PC-3 (cell line): ENCODE results near the gene GH1. TPM values are rescaled to one million over a fixed set of nuclear protein-coding genes. Genes with fewer than 3 reads are reported as not detected.
"Not testable (repeated sequence)": the region's sequence is repeated elsewhere in the genome, so short reads cannot be mapped to it uniquely, and the experiment has no call there.

Experiments
- ATAC-seq: fragments of 200-7000 bp; cut with Tn5 transposase; 2 replicates; pipeline ENCODE4 v1.9.1; 2020; ENCODE audit warnings: mild to moderate bottlenecking, moderate library complexity
- BruUV-seq: library from RNA; stranded (reverse); fragments of 400-500 nt; replicated peaks from 2 replicates; lab custom pipeline; 2021; lab: Mats Ljungman, UMichigan
- CTCF ChIA-PET: fragments of 300-600 bp; sonication (Branson Sonifier 250); formaldehyde crosslinking; loops from one replicate; lab custom pipeline; 2022; ENCODE audit warnings: antibody characterized with exemption; lab: Charles Lee
- POLR2A ChIA-PET: fragments of 300-600 bp; sonication (Branson Sonifier 250); formaldehyde crosslinking; loops from one replicate; lab custom pipeline; 2022; ENCODE audit warnings: antibody characterized with exemption; ENCODE audit not compliant: unreplicated experiment; lab: Charles Lee
- DNase-seq: peaks from one replicate; pipeline ENCODE4 v3.0.0-alpha.2; 2015
- H2AFZ ChIP-seq: fragments of 300-600 bp; sonication (generic); 2 replicates; pipeline ENCODE4 v1.6.0; 2016; ENCODE audit warnings: antibody characterized with exemption, low read length
- H3F3A ChIP-seq: fragments of 300-600 bp; sonication (generic); one replicate; pipeline ENCODE4 v1.6.0; 2017; ENCODE audit warnings: antibody characterized with exemption, low read length, control low read depth, mild to moderate bottlenecking; ENCODE audit not compliant: unreplicated experiment
- H3K27ac ChIP-seq: fragments of 300-600 bp; sonication (generic); 2 replicates; pipeline ENCODE4 v1.5.1; 2016; ENCODE audit warnings: mild to moderate bottlenecking, low read length
- H3K27me3 ChIP-seq: fragments of 300-600 bp; sonication (generic); 2 replicates; pipeline ENCODE4 v1.6.1; 2016; ENCODE audit warnings: low read length, mixed read lengths
- H3K36me3 ChIP-seq: fragments of 300-600 bp; sonication (generic); 2 replicates; pipeline ENCODE4 v1.6.1; 2016; ENCODE audit warnings: low read depth, mixed run types, low read length, mixed read lengths
- H3K4me1 ChIP-seq: fragments of 300-600 bp; sonication (generic); 2 replicates; pipeline ENCODE4 v1.5.1; 2016; ENCODE audit warnings: low read length; ENCODE audit not compliant: insufficient read depth
- H3K4me2 ChIP-seq: fragments of 300-600 bp; sonication (generic); 2 replicates; pipeline ENCODE4 v1.6.0; 2016; ENCODE audit warnings: low read length
- H3K4me3 ChIP-seq: fragments of 300-600 bp; sonication (generic); 2 replicates; pipeline ENCODE4 v1.5.1; 2016; ENCODE audit warnings: mild to moderate bottlenecking, low read length, mixed read lengths
- H3K79me2 ChIP-seq: fragments of 300-600 bp; sonication (generic); 2 replicates; pipeline ENCODE4 v1.6.1; 2017; ENCODE audit warnings: low read length, mixed read lengths
- H3K9ac ChIP-seq: fragments of 300-600 bp; sonication (generic); 2 replicates; pipeline ENCODE4 v1.6.0; 2016; ENCODE audit warnings: mild to moderate bottlenecking, low read length
- H3K9me2 ChIP-seq: fragments of 300-600 bp; sonication (generic); replicated peaks from 2 replicates; pipeline ENCODE4 v1.6.1; 2016; ENCODE audit warnings: mixed run types, low read length, mixed read lengths
- H3K9me3 ChIP-seq: fragments of 300-600 bp; sonication (generic); 2 replicates; pipeline ENCODE4 v1.6.1; 2016; ENCODE audit warnings: low read length, mixed read lengths
- H4K20me1 ChIP-seq: fragments of 300-600 bp; sonication (generic); 2 replicates; pipeline ENCODE4 v1.6.1; 2016; ENCODE audit warnings: low read length, mixed read lengths
- CTCF ChIP-seq: fragments of 300-600 bp; sonication (generic); conservative IDR thresholded peaks from 2 replicates; pipeline ENCODE4 v1.5.1; 2017; ENCODE audit warnings: antibody characterized with exemption, low read depth, mild to moderate bottlenecking, low read length
- EZH2 ChIP-seq: fragments of 300-600 bp; sonication (generic); IDR thresholded peaks from one replicate; pipeline ENCODE4 v1.6.1; 2017; ENCODE audit warnings: antibody characterized with exemption, mild to moderate bottlenecking, low read length; ENCODE audit not compliant: unreplicated experiment
- EZH2phosphoT487 ChIP-seq: fragments of 300-600 bp; sonication (generic); IDR thresholded peaks from 2 replicates; pipeline ENCODE4 v1.6.1; 2018; ENCODE audit warnings: mild to moderate bottlenecking, antibody characterized with exemption, low read length, borderline replicate concordance
- intact Hi-C: fragments of 100-400 bp; cut with micrococcal nuclease; formaldehyde crosslinking; loops from 2 replicates; pipeline ENCODE4 v1.9.0; 2023
- total RNA-seq: library from RNA; depleted of rRNA; stranded (reverse); fragments of >200 nt; gene quantifications from 2 replicates; pipeline ENCODE4 v1.2.3, GENCODE V29; 2014

GH1 gene
- total RNA-seq, 1 experiment from 2014 or later = not detected

- Histone ChIP-seq H3K27ac (no peak overlapping the region), H2AFZ (no peak overlapping the region), H3K9me3 (no peaks in the 10 kb centered on the region), H3K27me3 (peaks cover 16% of the 10 kb centered on the region), H3K4me1 (no peaks in the 10 kb centered on the region), H3K9ac (no peak overlapping the region), H4K20me1 (no peaks in the 10 kb centered on the region), H3K4me2 (no peak overlapping the region), H3K9me2 (no peaks in the 10 kb centered on the region), H3K4me3 (no peak overlapping the region), H3K79me2 (no peaks in the 10 kb centered on the region), H3F3A (no peaks in the 10 kb centered on the region), H3K36me3 (no peaks in the 10 kb centered on the region)
- intact Hi-C loops = loop anchor here (10.0 kb wide), 1 partner anchor 373 kb away; no protein-coding TSS in a partner anchor
- TF ChIP-seq EZH2 = no peak
- peak; percentile 60 for TF ChIP-seq CTCF
- POLR2A ChIA-PET = interaction anchor here (0.6 kb wide), 1 partner anchor 338 kb away, joined by 3 read pairs; no protein-coding TSS in a partner anchor
- peak; percentile 71 for DNase-seq
- ATAC-seq = peak; percentile 60
- no TSS peak for BruUV-seq
- CTCF ChIA-PET = interaction anchor here (0.6 to 1.4 kb wide), 3 partner anchors 68 to 222 kb away, joined by 3 to 8 read pairs (median 4); no protein-coding TSS in a partner anchor
Measured at GRCh38 chr17:63911657-63912100, 7.0 kb downstream of the GH1 start.

GRCh38 chr17:63911041-63911635, 7.5 kb downstream of the GH1 start, which contains the start of gene CSHL1:
Gene CSHL1 (minus strand): TSS chr17:63911258. CDS start chr17:63911196, 62 bp downstream.
- H3F3A ChIP-seq = no peaks in the 10 kb centered on the region
- H3K36me3 ChIP-seq = no peaks in the 10 kb centered on the region
- ChIA-PET POLR2A (no interaction called here), CTCF (interaction anchor here (0.6 to 1.4 kb wide), 3 partner anchors 69 to 223 kb away, joined by 3 to 8 read pairs (median 4); no protein-coding TSS in a partner anchor)
- no peaks in the 10 kb centered on the region for H3K79me2 ChIP-seq
- no peak for TF ChIP-seq CTCF
- TF ChIP-seq EZH2 = no peak
- no peak for TF ChIP-seq EZH2phosphoT487
- no peak within 1 kb of the TSS for H3K4me2 ChIP-seq
- ATAC-seq (no peak), DNase-seq (no peak)
- H4K20me1 ChIP-seq = no peaks in the 10 kb centered on the region
- H3K4me3 ChIP-seq = no peak within 1 kb of the TSS
- H3K9me3 ChIP-seq = no peaks in the 10 kb centered on the region
- BruUV-seq = no TSS peak
- H3K4me1 ChIP-seq = no peaks in the 10 kb centered on the region
- no peak within 1 kb of the TSS for H3K9ac ChIP-seq
- H3K27ac ChIP-seq = no peak within 1 kb of the TSS
- H2AFZ ChIP-seq = no peak within 1 kb of the TSS
- peaks cover 16% of the 10 kb centered on the region for H3K27me3 ChIP-seq
- intact Hi-C loops = loop anchor here (10.0 kb wide), 1 partner anchor 374 kb away; no protein-coding TSS in a partner anchor
- no peaks in the 10 kb centered on the region for H3K9me2 ChIP-seq

GRCh38 chr17:63910096-63910495, 8.5 kb downstream of the GH1 start:
- H3K36me3 ChIP-seq = no peaks in the 10 kb centered on the region
- H3K4me1 ChIP-seq = no peaks in the 10 kb centered on the region
- H2AFZ ChIP-seq = no peak overlapping the region
- H3K27ac ChIP-seq = no peak overlapping the region
- BruUV-seq = no TSS peak
- ATAC-seq (no peak), DNase-seq (no peak)
- H4K20me1 ChIP-seq = no peaks in the 10 kb centered on the region
- no peak overlapping the region for H3K4me2 ChIP-seq
- H3K9ac ChIP-seq = no peak overlapping the region
- ChIA-PET CTCF (no interaction called here), POLR2A (no interaction called here)
- peaks cover 10% of the 10 kb centered on the region for H3K27me3 ChIP-seq
- H3K9me3 ChIP-seq = no peaks in the 10 kb centered on the region
- TF ChIP-seq EZH2phosphoT487 = no peak
- TF ChIP-seq CTCF = no peak
- no peak for TF ChIP-seq EZH2
- intact Hi-C loops = loop anchor here (10.0 kb wide), 1 partner anchor 375 kb away; no protein-coding TSS in a partner anchor
- no peaks in the 10 kb centered on the region for H3K79me2 ChIP-seq
- H3F3A ChIP-seq = no peaks in the 10 kb centered on the region
- no peaks in the 10 kb centered on the region for H3K9me2 ChIP-seq
- no peak overlapping the region for H3K4me3 ChIP-seq

- CTCF ChIA-PET, H3K36me3 ChIP-seq, H3K4me2 ChIP-seq, ATAC-seq, DNase-seq, H3K9me2 ChIP-seq, H3K27ac ChIP-seq, BruUV-seq, H3K27me3 ChIP-seq, H3K4me3 ChIP-seq, POLR2A ChIA-PET, H3K9me3 ChIP-seq, H3K9ac ChIP-seq, H4K20me1 ChIP-seq, H2AFZ ChIP-seq, H3F3A ChIP-seq, H3K79me2 ChIP-seq, intact Hi-C loops, H3K4me1 ChIP-seq: not testable (repeated sequence)
Measured at GRCh38 chr17:63909586-63909985, 9.1 kb downstream of the GH1 start.
